ENCODE data around the gene PHYKPL.
"Not testable (repeated sequence)": the region's sequence is repeated elsewhere in the genome, so short reads cannot be mapped to it uniquely, and the experiment has no call there.

PHYKPL gene

DNA sequence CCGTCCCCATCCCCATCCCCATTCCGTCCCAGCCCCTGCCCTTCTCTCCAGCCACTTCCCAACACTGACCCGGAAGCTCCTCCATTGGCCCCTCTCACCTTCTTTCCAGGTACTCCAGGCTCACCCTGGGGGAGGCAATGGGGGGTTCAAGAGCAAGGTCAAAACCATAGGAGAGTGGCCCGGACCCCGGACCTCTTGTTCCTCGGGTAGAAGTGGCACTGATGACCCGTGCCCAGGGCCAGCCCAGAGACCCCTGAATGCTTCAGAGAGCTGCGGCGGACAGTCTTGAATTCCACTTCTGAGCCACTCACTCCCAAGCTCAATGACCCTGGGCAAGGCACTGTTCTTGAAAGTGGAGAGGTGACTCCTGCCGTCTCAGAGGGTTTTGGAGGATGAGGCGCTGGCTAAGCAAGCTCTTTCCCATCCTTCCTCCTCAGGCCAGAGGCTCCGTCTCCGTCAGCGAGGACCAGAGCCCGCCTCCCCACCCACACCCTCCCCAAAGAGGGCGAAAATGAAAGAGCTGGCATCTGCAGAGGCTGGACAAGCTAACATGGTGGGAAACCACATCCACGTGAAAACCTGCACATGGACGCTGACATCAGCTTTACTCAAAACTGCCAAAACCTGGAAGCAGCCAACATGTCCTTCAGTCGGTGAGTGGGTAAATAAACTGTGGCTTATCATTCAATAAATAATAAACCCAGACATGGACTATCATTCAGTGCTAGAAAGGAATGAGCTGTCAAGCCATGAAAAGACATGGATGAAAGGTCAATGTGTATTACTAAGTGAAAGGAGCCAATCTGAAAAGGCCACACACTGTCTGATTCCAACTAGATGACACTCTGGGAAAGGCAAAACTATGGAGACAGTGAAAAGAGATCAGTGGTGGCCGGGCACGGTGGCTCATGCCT lies 27.3 kb upstream of the PHYKPL start:
- H3K4me3 ChIP-seq (ENCODE audit: low read length), result no peak overlapping the region
- no peaks in the 10 kb centered on the region for H3K4me1 ChIP-seq (ENCODE audit: low read length)
- no peaks in the 10 kb centered on the region for H4K20me1 ChIP-seq (ENCODE audit: insufficient read depth, low read length)
- H3K79me2 ChIP-seq (ENCODE audit: low read length), result no peaks in the 10 kb centered on the region
- DNase-seq, result no peak
- H3K27ac ChIP-seq (ENCODE audit: low read length), result no peak overlapping the region
- TF ChIP-seq EZH2phosphoT487 (IDR thresholded peaks at IDR 0.05; ENCODE audit: low read length) (no peak), EZH2 (optimal IDR thresholded peaks at IDR 0.05; ENCODE audit: low read depth, low read length) (no peak)
- TF ChIP-seq, protein P1, sequence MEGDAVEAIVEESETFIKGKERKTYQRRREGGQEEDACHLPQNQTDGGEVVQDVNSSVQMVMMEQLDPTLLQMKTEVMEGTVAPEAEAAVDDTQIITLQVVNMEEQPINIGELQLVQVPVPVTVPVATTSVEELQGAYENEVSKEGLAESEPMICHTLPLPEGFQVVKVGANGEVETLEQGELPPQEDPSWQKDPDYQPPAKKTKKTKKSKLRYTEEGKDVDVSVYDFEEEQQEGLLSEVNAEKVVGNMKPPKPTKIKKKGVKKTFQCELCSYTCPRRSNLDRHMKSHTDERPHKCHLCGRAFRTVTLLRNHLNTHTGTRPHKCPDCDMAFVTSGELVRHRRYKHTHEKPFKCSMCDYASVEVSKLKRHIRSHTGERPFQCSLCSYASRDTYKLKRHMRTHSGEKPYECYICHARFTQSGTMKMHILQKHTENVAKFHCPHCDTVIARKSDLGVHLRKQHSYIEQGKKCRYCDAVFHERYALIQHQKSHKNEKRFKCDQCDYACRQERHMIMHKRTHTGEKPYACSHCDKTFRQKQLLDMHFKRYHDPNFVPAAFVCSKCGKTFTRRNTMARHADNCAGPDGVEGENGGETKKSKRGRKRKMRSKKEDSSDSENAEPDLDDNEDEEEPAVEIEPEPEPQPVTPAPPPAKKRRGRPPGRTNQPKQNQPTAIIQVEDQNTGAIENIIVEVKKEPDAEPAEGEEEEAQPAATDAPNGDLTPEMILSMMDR (IDR thresholded peaks at IDR 0.05; ENCODE audit: low read length), result no peak
- H3K27me3 ChIP-seq (replicated peaks; ENCODE audit: insufficient read depth, low read length), result peaks cover 40% of the 10 kb centered on the region
- no peaks in the 10 kb centered on the region for H3F3A ChIP-seq (ENCODE audit: insufficient read depth, low read length)
- H3K9me2 ChIP-seq (replicated peaks; ENCODE audit: insufficient read depth, low read length), result no peaks in the 10 kb centered on the region
- no peak overlapping the region for H3K9ac ChIP-seq (ENCODE audit: low read length)
- no peak overlapping the region for H3K4me2 ChIP-seq (ENCODE audit: low read depth, low read length)
- H3K9me3 ChIP-seq (replicated peaks; ENCODE audit: insufficient read depth, low read length), result no peaks in the 10 kb centered on the region
- no peaks in the 10 kb centered on the region for H3K36me3 ChIP-seq (replicated peaks; ENCODE audit: insufficient read depth, low read length)
- H2AFZ ChIP-seq (ENCODE audit: low read length), result no peak overlapping the region

DNA sequence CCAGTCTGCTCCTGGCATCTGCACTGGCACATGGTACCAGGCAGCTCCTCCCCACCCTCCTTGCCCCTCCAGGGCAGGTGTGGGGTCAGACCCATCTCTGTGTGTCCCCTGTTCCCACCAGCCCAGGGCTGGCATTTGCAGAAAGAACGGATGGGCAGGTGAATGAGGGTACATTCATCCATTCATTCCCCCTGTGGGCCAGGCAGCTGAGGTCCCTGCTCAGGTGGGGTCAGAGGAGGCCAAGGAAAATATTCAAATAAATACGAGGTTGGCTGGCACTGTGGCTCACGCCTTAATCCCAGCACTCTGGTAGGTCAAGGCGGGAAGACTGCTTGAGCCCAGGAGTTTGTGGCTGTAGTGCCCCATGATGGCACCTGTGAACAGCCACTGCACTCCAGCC lies 25.0 kb upstream of the PHYKPL start:
- DNase-seq, result no peak
- Histone ChIP-seq H3K27ac (ENCODE audit: low read length) (no peak overlapping the region), H3K9ac (ENCODE audit: low read length) (no peak overlapping the region), H3K9me3 (replicated peaks; ENCODE audit: insufficient read depth, low read length) (no peaks in the 10 kb centered on the region), H3K27me3 (replicated peaks; ENCODE audit: insufficient read depth, low read length) (peaks cover 34% of the 10 kb centered on the region), H3F3A (ENCODE audit: insufficient read depth, low read length) (no peaks in the 10 kb centered on the region), H3K9me2 (replicated peaks; ENCODE audit: insufficient read depth, low read length) (no peaks in the 10 kb centered on the region), H2AFZ (ENCODE audit: low read length) (no peak overlapping the region), H3K4me3 (ENCODE audit: low read length) (no peak overlapping the region), H3K4me2 (ENCODE audit: low read depth, low read length) (no peak overlapping the region), H3K4me1 (ENCODE audit: low read length) (no peaks in the 10 kb centered on the region), H4K20me1 (ENCODE audit: insufficient read depth, low read length) (no peaks in the 10 kb centered on the region), H3K79me2 (ENCODE audit: low read length) (no peaks in the 10 kb centered on the region), H3K36me3 (replicated peaks; ENCODE audit: insufficient read depth, low read length) (no peaks in the 10 kb centered on the region)
- TF ChIP-seq, protein P1 (IDR thresholded peaks at IDR 0.05; ENCODE audit: low read length), result no peak
- TF ChIP-seq EZH2phosphoT487 (IDR thresholded peaks at IDR 0.05; ENCODE audit: low read length), result no peak
- no peak for TF ChIP-seq EZH2 (optimal IDR thresholded peaks at IDR 0.05; ENCODE audit: low read depth, low read length)

DNA sequence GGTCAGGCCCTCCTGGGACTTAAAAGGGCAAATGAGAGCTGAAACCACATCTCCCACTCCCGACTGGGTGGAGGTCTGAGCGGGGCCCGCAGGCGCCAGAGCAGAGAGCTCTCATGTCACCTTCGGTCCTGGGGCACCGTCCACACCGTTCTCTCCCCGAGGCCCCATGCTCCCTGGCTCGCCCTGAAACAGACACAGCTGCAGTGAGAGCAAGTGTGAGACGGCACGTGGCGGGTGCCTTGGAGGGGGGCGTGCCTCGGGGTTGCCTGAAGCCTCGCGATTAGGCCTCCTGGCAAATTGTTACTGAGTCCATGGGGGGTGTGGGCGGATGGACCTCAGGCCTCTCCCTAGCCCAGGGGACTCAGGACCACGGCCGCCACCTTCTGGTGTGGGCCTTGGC lies 24.1 kb upstream of the PHYKPL start:
- H3F3A ChIP-seq (ENCODE audit: insufficient read depth, low read length), result no peaks in the 10 kb centered on the region
- H3K79me2 ChIP-seq (ENCODE audit: low read length), result no peaks in the 10 kb centered on the region
- no peak for TF ChIP-seq EZH2phosphoT487 (IDR thresholded peaks at IDR 0.05; ENCODE audit: low read length)
- TF ChIP-seq EZH2 (optimal IDR thresholded peaks at IDR 0.05; ENCODE audit: low read depth, low read length), result no peak
- H3K4me3 ChIP-seq (ENCODE audit: low read length), result no peak overlapping the region
- no peak for DNase-seq
- H3K36me3 ChIP-seq (replicated peaks; ENCODE audit: insufficient read depth, low read length), result no peaks in the 10 kb centered on the region
- H3K9ac ChIP-seq (ENCODE audit: low read length), result no peak overlapping the region
- no peaks in the 10 kb centered on the region for H4K20me1 ChIP-seq (ENCODE audit: insufficient read depth, low read length)
- no peaks in the 10 kb centered on the region for H3K9me2 ChIP-seq (replicated peaks; ENCODE audit: insufficient read depth, low read length)
- H3K27ac ChIP-seq (ENCODE audit: low read length), result no peak overlapping the region
- H3K4me1 ChIP-seq (ENCODE audit: low read length), result no peaks in the 10 kb centered on the region
- H2AFZ ChIP-seq (ENCODE audit: low read length), result no peak overlapping the region
- H3K9me3 ChIP-seq (replicated peaks; ENCODE audit: insufficient read depth, low read length), result no peaks in the 10 kb centered on the region
- peaks cover 34% of the 10 kb centered on the region for H3K27me3 ChIP-seq (replicated peaks; ENCODE audit: insufficient read depth, low read length)
- no peak overlapping the region for H3K4me2 ChIP-seq (ENCODE audit: low read depth, low read length)

DNA sequence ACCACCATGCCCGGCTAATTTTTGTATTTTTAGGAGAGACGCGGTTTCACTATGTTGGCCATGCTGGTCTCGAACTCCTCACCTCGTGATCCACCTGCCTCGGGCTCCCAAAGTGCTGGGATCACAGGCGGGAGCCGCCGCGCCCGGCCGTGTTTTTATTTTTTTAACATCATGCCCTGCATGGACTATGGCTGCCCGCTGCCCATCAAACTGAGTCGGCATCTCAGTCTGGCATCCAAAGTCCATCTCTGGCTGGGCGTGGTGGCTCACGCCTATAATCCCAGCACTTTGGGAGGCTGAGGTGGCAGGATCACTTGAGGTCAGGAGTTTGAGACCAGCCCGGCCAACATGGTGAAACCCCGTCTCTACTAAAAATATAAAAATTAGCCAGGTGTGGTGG lies 21.0 kb upstream of the PHYKPL start:
- H3K4me1 ChIP-seq (ENCODE audit: low read length); H3K9ac ChIP-seq (ENCODE audit: low read length); H4K20me1 ChIP-seq (ENCODE audit: insufficient read depth, low read length); H3K79me2 ChIP-seq (ENCODE audit: low read length); DNase-seq; H3K9me3 ChIP-seq (replicated peaks; ENCODE audit: insufficient read depth, low read length); H2AFZ ChIP-seq (ENCODE audit: low read length); H3F3A ChIP-seq (ENCODE audit: insufficient read depth, low read length); H3K36me3 ChIP-seq (replicated peaks; ENCODE audit: insufficient read depth, low read length); H3K4me2 ChIP-seq (ENCODE audit: low read depth, low read length); H3K4me3 ChIP-seq (ENCODE audit: low read length); H3K27ac ChIP-seq (ENCODE audit: low read length); H3K9me2 ChIP-seq (replicated peaks; ENCODE audit: insufficient read depth, low read length): not testable (repeated sequence)
- H3K27me3 ChIP-seq (replicated peaks; ENCODE audit: insufficient read depth, low read length), result peaks cover 30% of the 10 kb centered on the region

Data from MM.1S (cell line).